Ectodermal cell (in vitro differentiated cells): Measurements from ENCODE around the gene CRYGB.
"Not testable (repeated sequence)": the region's sequence is repeated elsewhere in the genome, so short reads cannot be mapped to it uniquely, and the experiment has no call there.

Experiments used
- H3K27ac ChIP-seq: 2 replicates; pipeline ENCODE4 v1.7.0; 2013; ENCODE audit warnings: mild to moderate bottlenecking, low read depth, low read length; ENCODE audit not compliant: insufficient read depth, poor library complexity, severe bottlenecking
- H3K27me3 ChIP-seq: 2 replicates; pipeline ENCODE4 v1.7.0; 2013; ENCODE audit warnings: mild to moderate bottlenecking, low read length; ENCODE audit not compliant: insufficient read depth, control insufficient read depth, poor library complexity, severe bottlenecking
- H3K36me3 ChIP-seq: one replicate; pipeline ENCODE4 v1.7.0; 2013; ENCODE audit warnings: low read length; ENCODE audit not compliant: control insufficient read depth, insufficient read depth
- H3K4me1 ChIP-seq: one replicate; pipeline ENCODE4 v1.7.0; 2013; ENCODE audit warnings: low read length; ENCODE audit not compliant: control insufficient read depth, insufficient read depth
- H3K4me3 ChIP-seq: 2 replicates; pipeline ENCODE4 v1.7.0; 2013; ENCODE audit warnings: low read depth, low read length, control low read depth; ENCODE audit not compliant: insufficient read depth
- H3K9me3 ChIP-seq: 2 replicates; pipeline ENCODE4 v1.7.0; 2013; ENCODE audit warnings: mild to moderate bottlenecking, low read length, moderate library complexity; ENCODE audit not compliant: control insufficient read depth
- WGBS, 2 experiments: methylation state at CpG; one replicate each; pipeline ENCODE4 v1.1.7; 2013; ENCODE audit warnings: missing lambda C conversion rate in 2 of 2; 5-methylcytosine and 5-hydroxymethylcytosine counted together

CRYGB gene

DNA sequence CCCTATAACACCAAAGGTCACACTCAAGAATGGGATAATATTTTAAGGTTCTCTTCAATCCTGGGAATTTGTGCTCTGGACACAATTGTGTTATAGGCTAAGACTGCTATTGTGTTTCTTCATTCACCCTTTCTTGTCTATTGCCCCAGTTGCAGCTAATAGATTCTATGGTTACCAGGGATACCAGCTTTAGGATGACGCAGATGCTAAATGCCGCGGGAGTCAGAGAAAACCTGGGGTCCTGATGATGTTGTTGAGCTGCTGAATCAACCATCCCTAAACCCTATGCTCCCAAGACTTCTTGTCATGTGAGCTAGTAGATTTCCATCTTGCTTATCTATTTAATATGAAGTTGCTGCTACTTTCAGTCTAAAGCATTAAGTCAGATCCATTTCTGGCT is 27.0 kb downstream of the CRYGB start:
- H3K4me3 ChIP-seq: no peak overlapping the region
- no peaks in the 10 kb centered on the region for H3K9me3 ChIP-seq
- 87 to 100% methylated on average over 3 of the region's 3 CpGs for WGBS, 2 experiments
- no peaks in the 10 kb centered on the region for H3K27me3 ChIP-seq
- no peaks in the 10 kb centered on the region for H3K4me1 ChIP-seq
- no peaks in the 10 kb centered on the region for H3K36me3 ChIP-seq
- H3K27ac ChIP-seq: no peak overlapping the region

DNA sequence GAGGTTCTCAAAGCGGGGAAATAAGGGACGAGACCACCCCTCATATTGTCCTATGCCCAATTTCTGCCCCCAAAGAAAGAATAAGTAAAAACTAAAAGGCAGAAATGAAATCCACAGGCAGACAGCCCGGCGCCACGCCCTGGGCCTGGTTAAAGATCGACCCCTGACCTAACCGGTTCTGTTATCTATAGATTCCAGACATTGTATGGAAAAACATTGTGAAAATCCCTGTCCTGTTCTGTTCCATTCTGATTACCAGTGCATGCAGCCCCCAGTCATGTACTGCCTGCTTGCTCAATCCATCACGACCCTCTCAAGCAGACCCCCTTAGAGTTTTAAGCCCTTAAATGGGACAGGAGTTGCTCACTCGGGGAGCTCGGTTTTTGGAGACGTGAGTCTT is 28.6 kb downstream of the CRYGB start:
- not testable (repeated sequence) for H3K4me3 ChIP-seq, H3K4me1 ChIP-seq, H3K9me3 ChIP-seq, H3K27ac ChIP-seq, H3K36me3 ChIP-seq
- 95% methylated on average over 11 of the region's 11 CpGs for WGBS, 2 experiments
- peaks cover 13% of the 10 kb centered on the region for H3K27me3 ChIP-seq

GRCh38 chr2:208112969-208113368 is 33.0 kb downstream of the CRYGB start:
- Histone ChIP-seq H3K9me3 (no peaks in the 10 kb centered on the region), H3K36me3 (no peaks in the 10 kb centered on the region), H3K27ac (no peak overlapping the region), H3K4me1 (peaks cover 9% of the 10 kb centered on the region), H3K4me3 (no peak overlapping the region), H3K27me3 (peaks cover 21% of the 10 kb centered on the region)
- WGBS, 2 experiments: 14 to 21% methylated on average over 7 of the region's 7 CpGs

GRCh38 chr2:208112273-208112745 is 33.6 kb downstream of the CRYGB start:
- 16 to 20% methylated on average over 36 of the region's 36 CpGs for WGBS, 2 experiments
- not testable (repeated sequence) for H3K27ac ChIP-seq

DNA sequence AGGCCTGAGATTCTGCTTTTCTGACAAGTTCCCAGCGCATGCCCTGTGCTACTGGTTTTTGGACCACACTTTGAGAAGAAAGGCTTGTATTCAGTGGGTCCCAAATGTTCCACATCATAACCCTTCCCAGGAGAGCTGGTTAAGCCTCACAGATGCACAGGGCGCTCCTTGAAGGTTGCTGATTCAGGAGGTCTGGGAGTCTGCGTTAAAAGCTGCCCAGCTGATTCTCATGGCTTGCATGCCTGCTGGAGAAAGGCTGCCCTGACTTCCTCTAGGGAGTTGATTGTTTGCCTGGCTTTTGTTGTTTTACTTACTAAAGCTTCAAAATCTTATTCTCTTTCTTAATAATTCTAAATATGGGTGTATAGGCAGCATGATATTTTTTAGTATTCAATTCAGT is 42.3 kb downstream of the CRYGB start:
- Histone ChIP-seq H3K36me3 (no peaks in the 10 kb centered on the region), H3K9me3 (no peaks in the 10 kb centered on the region), H3K27me3 (no peaks in the 10 kb centered on the region), H3K4me1 (no peaks in the 10 kb centered on the region), H3K27ac (no peak overlapping the region), H3K4me3 (no peak overlapping the region)
- 48 to 62% methylated on average over 3 of the region's 3 CpGs for WGBS, 2 experiments

More at GRCh38 chr2:208112273-208112745, 33.6 kb downstream of the CRYGB start:
- not testable (repeated sequence) for H3K36me3 ChIP-seq, H3K9me3 ChIP-seq, H3K4me1 ChIP-seq
- Histone ChIP-seq H3K27me3 (peaks cover 21% of the 10 kb centered on the region), H3K4me3 (peak overlapping the region; percentile 13)

DNA sequence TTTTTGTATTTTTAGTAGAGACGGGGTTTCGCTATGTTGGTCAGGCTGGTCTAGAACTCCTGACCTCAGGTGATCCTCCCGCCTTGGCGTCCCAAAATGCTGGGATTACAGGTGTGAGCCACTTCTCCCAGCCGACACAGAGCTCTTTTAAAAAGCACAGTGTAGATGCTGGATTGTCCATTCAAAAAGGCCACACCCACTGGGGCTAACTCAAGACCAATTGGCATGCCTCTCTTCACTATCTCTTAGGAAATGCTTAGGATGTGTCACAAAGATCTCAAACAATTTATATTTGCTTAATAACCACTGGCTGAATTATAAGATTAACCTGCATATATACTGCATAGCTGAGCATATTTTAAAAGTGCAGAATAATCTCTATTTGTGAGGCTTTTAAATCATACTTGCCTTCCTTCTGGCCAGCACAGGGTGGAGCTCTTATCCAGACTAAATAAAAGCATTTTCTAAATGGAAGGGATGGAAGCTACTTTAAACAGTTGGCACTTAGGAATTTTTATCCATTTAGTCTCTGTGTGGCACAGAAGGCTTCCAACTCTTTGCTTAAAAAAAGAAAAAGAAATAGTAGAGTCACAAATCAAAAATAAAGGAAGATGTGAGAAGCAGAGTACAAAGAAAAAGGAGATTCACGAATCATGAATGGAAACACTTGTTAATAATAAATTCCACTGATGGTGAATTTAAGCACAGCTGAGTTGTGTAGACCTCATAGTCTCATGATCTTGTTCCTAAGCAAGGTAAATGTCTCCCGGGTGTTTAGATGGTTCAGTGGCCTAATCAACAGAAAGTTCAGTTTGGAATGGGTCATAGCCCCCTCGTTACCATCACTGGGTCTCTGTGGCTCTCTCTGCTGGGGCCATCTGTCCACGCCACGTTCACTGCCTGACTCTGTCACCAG is 44.0 kb downstream of the CRYGB start:
- H3K27ac ChIP-seq: no peak overlapping the region
- no peaks in the 10 kb centered on the region for H3K27me3 ChIP-seq
- H3K9me3 ChIP-seq: no peaks in the 10 kb centered on the region
- H3K4me1 ChIP-seq: no peaks in the 10 kb centered on the region
- WGBS, 2 experiments: 48 to 49% methylated on average over 10 of the region's 10 CpGs
- no peaks in the 10 kb centered on the region for H3K36me3 ChIP-seq
- H3K4me3 ChIP-seq: no peak overlapping the region

- no peaks in the 10 kb centered on the region for H3K36me3 ChIP-seq
- no peak overlapping the region for H3K4me3 ChIP-seq
- 81% methylated on average over 13 of the region's 13 CpGs for WGBS, 2 experiments
- H3K9me3 ChIP-seq: no peaks in the 10 kb centered on the region
- no peaks in the 10 kb centered on the region for H3K4me1 ChIP-seq
- H3K27me3 ChIP-seq: no peaks in the 10 kb centered on the region
- H3K27ac ChIP-seq: no peak overlapping the region
These were observed 46.1 kb downstream of the CRYGB start for GRCh38 chr2:208099682-208100470.

GRCh38 chr2:208098701-208099100 is 47.3 kb downstream of the CRYGB start:
- not testable (repeated sequence) for H3K36me3 ChIP-seq, H3K27ac ChIP-seq, H3K4me3 ChIP-seq, H3K9me3 ChIP-seq, H3K27me3 ChIP-seq, H3K4me1 ChIP-seq
- 88 to 100% methylated on average over 1 of the region's 1 CpG for WGBS, 2 experiments

DNA sequence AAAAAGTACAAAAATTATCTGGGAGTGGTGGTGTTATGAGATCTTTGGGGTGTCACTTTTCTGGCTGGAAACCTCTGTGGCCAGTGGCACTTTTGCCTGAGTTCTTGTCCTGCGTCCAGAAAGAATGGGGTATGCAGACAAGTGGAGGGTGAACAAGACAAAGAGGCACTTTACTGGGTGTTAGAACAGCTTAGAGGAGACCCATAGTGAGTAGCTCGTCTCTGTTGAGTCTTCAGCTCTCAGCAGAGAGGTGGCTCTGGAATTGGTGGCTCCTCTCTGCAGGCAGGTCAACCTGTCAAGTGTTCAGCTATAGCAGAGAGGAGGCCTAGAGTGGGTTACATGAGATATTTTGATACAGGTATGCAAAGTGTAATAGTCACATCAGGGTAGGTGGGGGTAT is 47.7 kb downstream of the CRYGB start:
- no peaks in the 10 kb centered on the region for H3K9me3 ChIP-seq
- no peak overlapping the region for H3K4me3 ChIP-seq
- H3K4me1 ChIP-seq: no peaks in the 10 kb centered on the region
- H3K27me3 ChIP-seq: no peaks in the 10 kb centered on the region
- no peaks in the 10 kb centered on the region for H3K36me3 ChIP-seq
- 83 to 89% methylated on average over 2 of the region's 2 CpGs for WGBS, 2 experiments
- H3K27ac ChIP-seq: no peak overlapping the region

DNA sequence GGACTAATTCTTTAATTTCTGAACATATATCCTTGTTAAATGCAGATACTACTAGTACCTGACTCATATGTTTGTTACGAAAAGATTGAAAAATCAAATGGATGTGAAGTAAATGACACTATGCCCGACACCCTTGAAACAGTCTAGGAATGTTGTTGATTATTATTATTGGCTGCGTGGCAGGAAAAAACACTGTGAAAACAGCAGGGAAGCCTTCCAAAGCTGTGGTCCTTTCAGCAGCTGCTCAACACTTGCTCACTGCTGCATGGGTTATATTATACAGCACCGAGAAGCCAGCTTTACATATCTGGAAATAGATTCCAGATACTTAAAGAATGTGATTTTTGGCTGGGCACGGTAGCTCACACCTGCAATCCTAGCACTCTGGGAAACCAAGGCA is 48.2 kb downstream of the CRYGB start:
- no peak overlapping the region for H3K4me3 ChIP-seq
- H3K27ac ChIP-seq: no peak overlapping the region
- no peaks in the 10 kb centered on the region for H3K36me3 ChIP-seq
- 91 to 98% methylated on average over 5 of the region's 5 CpGs for WGBS, 2 experiments
- no peaks in the 10 kb centered on the region for H3K27me3 ChIP-seq
- H3K4me1 ChIP-seq: no peaks in the 10 kb centered on the region
- H3K9me3 ChIP-seq: no peaks in the 10 kb centered on the region
